HCT116 (cell line): ENCODE results near the gene TM4SF20.

Experiments
- ATF3 ChIP-seq: IDR thresholded peaks from 2 replicates; pipeline ENCODE4 v1.6.1; 2012
- CTCF ChIP-seq, 3 experiments: fragments of 200-600 bp in 1 of 3; sonication (generic) in 1 of 3; IDR thresholded peaks in 2 of 3; conservative IDR thresholded peaks in 1 of 3; 2 replicates each; pipeline ENCODE4 v1.5.1; 2012 to 2017; ENCODE audit warnings: low read depth in 2 of 3, low read length in 2 of 3, antibody characterized with exemption in 1 of 3, borderline replicate concordance in 1 of 3, control low read depth in 1 of 3, mild to moderate bottlenecking in 1 of 3, mixed read lengths in 1 of 3, mixed run types in 1 of 3, moderate library complexity in 1 of 3; ENCODE audit not compliant: insufficient read depth in 1 of 3
- EGR1 ChIP-seq: IDR thresholded peaks from 2 replicates; pipeline ENCODE4 v1.6.1; 2012; ENCODE audit warnings: low read depth
- SP1 ChIP-seq: IDR thresholded peaks from 2 replicates; pipeline ENCODE4 v1.6.1; 2012; ENCODE audit warnings: low read depth
- TF ChIP-seq, protein P1 (sequence below): IDR thresholded peaks from 2 replicates; pipeline ENCODE4 v1.6.1; 2012; ENCODE audit warnings: low read depth

DNA sequence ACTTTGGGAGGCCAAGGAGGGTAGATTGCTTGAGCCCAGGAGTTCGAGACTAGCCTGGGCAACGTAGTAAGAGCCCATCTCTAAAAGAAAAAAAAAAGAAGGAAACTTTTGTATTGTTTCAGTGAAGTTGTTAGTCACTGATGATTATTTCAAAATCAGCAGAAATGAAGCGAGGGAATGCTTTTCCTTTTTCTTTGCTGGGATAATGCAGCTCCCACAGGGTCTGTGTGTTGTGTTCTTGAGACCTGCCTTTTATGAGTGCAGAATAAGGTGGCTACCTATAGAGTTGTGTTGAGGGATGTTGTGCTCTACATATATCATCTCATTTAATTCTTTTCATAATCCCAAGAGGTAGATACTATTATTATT lies 11.7 kb downstream of the TM4SF20 start:
- TF ChIP-seq CTCF (IDR thresholded peaks at IDR 0.05 in 2 of 3, conservative IDR thresholded peaks at IDR 0.05 in 1 of 3; ENCODE audit: borderline replicate concordance in 1 of 3, insufficient read depth in 1 of 3, low read depth in 2 of 3, low read length in 2 of 3) (no peak), ATF3 (no peak), SP1 (no peak), EGR1 (no peak)
- TF ChIP-seq, protein P1, sequence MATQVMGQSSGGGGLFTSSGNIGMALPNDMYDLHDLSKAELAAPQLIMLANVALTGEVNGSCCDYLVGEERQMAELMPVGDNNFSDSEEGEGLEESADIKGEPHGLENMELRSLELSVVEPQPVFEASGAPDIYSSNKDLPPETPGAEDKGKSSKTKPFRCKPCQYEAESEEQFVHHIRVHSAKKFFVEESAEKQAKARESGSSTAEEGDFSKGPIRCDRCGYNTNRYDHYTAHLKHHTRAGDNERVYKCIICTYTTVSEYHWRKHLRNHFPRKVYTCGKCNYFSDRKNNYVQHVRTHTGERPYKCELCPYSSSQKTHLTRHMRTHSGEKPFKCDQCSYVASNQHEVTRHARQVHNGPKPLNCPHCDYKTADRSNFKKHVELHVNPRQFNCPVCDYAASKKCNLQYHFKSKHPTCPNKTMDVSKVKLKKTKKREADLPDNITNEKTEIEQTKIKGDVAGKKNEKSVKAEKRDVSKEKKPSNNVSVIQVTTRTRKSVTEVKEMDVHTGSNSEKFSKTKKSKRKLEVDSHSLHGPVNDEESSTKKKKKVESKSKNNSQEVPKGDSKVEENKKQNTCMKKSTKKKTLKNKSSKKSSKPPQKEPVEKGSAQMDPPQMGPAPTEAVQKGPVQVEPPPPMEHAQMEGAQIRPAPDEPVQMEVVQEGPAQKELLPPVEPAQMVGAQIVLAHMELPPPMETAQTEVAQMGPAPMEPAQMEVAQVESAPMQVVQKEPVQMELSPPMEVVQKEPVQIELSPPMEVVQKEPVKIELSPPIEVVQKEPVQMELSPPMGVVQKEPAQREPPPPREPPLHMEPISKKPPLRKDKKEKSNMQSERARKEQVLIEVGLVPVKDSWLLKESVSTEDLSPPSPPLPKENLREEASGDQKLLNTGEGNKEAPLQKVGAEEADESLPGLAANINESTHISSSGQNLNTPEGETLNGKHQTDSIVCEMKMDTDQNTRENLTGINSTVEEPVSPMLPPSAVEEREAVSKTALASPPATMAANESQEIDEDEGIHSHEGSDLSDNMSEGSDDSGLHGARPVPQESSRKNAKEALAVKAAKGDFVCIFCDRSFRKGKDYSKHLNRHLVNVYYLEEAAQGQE: no peak
